NT2/D1 (cell line): ENCODE results near the gene DCTN4.

ENCODE experiments used
- SUZ12 ChIP-seq: IDR thresholded peaks from 2 replicates; pipeline ENCODE4 v1.6.1; 2011; ENCODE audit not compliant: insufficient read length, insufficient read depth; ENCODE audit errors: extremely low read depth
- YY1 ChIP-seq: IDR thresholded peaks from 2 replicates; pipeline ENCODE4 v1.6.1; 2011; ENCODE audit not compliant: insufficient read length, insufficient read depth
- ZNF274 ChIP-seq: IDR thresholded peaks from 2 replicates; pipeline ENCODE4 v1.6.1; 2011; ENCODE audit warnings: mild to moderate bottlenecking, low read depth, low read length

GRCh38 chr5:150777685-150778084 is 18.9 kb upstream of the DCTN4 start:
- TF ChIP-seq SUZ12 (no peak), YY1 (no peak), ZNF274 (no peak)
